ENCODE results near the gene THSD7A. TPM values are rescaled to one million over a fixed set of nuclear protein-coding genes. Genes with fewer than 3 reads are reported as not detected.

The THSD7A gene
- total and polyA plus RNA-seq, 9 of the 15 experiments (the other 6 are each of a cell fraction or from before 2014, with no cell fraction given): 0.01 to 0.02 TPM; not detected in 7

DNA sequence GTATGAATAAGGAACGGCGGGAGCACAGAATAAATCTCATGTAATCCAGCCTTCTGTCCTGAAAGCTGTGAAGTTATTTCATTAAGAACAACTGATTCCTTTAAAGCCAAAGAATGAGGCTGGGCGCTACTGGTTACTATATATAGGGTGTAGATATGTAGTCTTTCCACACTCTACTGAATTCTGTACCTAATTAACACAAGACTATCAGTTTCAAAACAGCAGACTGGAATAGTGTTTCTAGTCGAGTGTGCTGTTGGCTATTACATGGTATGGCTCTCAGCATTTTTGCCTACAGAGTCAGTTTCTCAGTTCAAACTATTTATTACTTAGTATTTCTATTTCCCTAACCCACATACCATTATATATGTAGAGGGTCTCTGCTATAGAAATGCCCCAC is 163.3 kb downstream of the THSD7A start (continued):
- no peak for TF ChIP-seq ZNF76 (CRISPR knock-in tag; IDR thresholded peaks at IDR 0.05; ENCODE audit: borderline replicate concordance)

DNA sequence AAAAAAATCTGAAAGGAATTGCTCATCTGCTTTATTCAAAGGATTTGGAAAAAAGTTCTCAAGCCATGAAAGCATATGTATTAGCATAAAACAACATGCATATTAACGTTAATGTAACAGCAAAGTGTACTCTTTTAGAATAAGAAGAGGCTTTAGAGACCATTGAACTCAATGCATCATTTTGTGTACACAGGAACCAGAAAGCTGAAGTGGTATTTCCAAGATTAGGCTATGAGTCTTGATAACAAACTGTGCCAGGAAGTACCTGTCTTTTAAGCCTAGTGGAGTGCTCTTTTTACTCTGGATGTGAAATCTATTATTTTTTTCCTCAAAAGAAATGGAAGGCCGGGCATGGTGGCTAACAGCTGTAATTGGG is 164.2 kb downstream of the THSD7A start:
- POLR2A ChIA-PET: interaction anchor here (0.7 kb wide), 1 partner anchor 225 kb away, joined by 3 read pairs; no protein-coding TSS in a partner anchor
- no TSS peak for BruUV-seq (replicated peaks)
- no peak overlapping the region for H3K4me2 ChIP-seq (ENCODE audit: insufficient read depth, low read length)
- 0% methylated on average over 2 of the region's 2 CpGs for WGBS (ENCODE audit: insufficient coverage, low coverage, missing lambda C conversion rate)
- ATAC-seq (no peak), DNase-seq (ENCODE audit: extremely low read depth in 1 of 4, low spot score in 3 of 4) (no peak), FAIRE-seq (no peak)
- in situ Hi-C loops (cut with MboI): no loop called here
- no peak overlapping the region for H3K27ac ChIP-seq (ENCODE audit: extremely low read depth, low read depth, low read length)
- no peak for TF ChIP-seq TARDBP (IDR thresholded peaks at IDR 0.05)
- TF ChIP-seq SAP30 (IDR thresholded peaks at IDR 0.05; ENCODE audit: borderline replicate concordance, insufficient read depth, low read depth, low read length, poor library complexity, severe bottlenecking): no peak
- TF ChIP-seq NCOR1 (IDR thresholded peaks at IDR 0.05): no peak
- no peak for TF ChIP-seq ILF3 (IDR thresholded peaks at IDR 0.05; ENCODE audit: borderline replicate concordance)
- TF ChIP-seq KAT7 (CRISPR knock-in tag; IDR thresholded peaks at IDR 0.05; ENCODE audit: borderline replicate concordance): no peak
- TF ChIP-seq HNRNPLL (IDR thresholded peaks at IDR 0.05; ENCODE audit: low read depth, low read length, poor library complexity, severe bottlenecking): no peak
- TF ChIP-seq ZNF124 (CRISPR knock-in tag; IDR thresholded peaks at IDR 0.05): no peak
- TF ChIP-seq NONO (IDR thresholded peaks at IDR 0.05; ENCODE audit: low read depth in 2 of 2, low read length in 1 of 2): no peak
- TF ChIP-seq, protein P1, sequence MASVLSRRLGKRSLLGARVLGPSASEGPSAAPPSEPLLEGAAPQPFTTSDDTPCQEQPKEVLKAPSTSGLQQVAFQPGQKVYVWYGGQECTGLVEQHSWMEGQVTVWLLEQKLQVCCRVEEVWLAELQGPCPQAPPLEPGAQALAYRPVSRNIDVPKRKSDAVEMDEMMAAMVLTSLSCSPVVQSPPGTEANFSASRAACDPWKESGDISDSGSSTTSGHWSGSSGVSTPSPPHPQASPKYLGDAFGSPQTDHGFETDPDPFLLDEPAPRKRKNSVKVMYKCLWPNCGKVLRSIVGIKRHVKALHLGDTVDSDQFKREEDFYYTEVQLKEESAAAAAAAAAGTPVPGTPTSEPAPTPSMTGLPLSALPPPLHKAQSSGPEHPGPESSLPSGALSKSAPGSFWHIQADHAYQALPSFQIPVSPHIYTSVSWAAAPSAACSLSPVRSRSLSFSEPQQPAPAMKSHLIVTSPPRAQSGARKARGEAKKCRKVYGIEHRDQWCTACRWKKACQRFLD (CRISPR knock-in tag; IDR thresholded peaks at IDR 0.05): no peak
- TF ChIP-seq, protein P2, sequence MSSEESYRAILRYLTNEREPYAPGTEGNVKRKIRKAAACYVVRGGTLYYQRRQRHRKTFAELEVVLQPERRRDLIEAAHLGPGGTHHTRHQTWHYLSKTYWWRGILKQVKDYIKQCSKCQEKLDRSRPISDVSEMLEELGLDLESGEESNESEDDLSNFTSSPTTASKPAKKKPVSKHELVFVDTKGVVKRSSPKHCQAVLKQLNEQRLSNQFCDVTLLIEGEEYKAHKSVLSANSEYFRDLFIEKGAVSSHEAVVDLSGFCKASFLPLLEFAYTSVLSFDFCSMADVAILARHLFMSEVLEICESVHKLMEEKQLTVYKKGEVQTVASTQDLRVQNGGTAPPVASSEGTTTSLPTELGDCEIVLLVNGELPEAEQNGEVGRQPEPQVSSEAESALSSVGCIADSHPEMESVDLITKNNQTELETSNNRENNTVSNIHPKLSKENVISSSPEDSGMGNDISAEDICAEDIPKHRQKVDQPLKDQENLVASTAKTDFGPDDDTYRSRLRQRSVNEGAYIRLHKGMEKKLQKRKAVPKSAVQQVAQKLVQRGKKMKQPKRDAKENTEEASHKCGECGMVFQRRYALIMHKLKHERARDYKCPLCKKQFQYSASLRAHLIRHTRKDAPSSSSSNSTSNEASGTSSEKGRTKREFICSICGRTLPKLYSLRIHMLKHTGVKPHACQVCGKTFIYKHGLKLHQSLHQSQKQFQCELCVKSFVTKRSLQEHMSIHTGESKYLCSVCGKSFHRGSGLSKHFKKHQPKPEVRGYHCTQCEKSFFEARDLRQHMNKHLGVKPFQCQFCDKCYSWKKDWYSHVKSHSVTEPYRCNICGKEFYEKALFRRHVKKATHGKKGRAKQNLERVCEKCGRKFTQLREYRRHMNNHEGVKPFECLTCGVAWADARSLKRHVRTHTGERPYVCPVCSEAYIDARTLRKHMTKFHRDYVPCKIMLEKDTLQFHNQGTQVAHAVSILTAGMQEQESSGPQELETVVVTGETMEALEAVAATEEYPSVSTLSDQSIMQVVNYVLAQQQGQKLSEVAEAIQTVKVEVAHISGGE (CRISPR knock-in tag; IDR thresholded peaks at IDR 0.05): no peak
- H3K9ac ChIP-seq (ENCODE audit: insufficient read depth in 1 of 2, low read depth in 2 of 2, low read length in 2 of 2): no peak overlapping the region
- no peaks in the 10 kb centered on the region for H3K9me1 ChIP-seq (ENCODE audit: control insufficient read depth, insufficient read depth, low read length)
- no peaks in the 10 kb centered on the region for H3K36me3 ChIP-seq (ENCODE audit: control insufficient read depth, insufficient read depth, low read length)
- no peaks in the 10 kb centered on the region for H3K79me2 ChIP-seq (ENCODE audit: control insufficient read depth, insufficient read depth, low read length)
- H3K27me3 ChIP-seq (ENCODE audit: control insufficient read depth in 2 of 2, insufficient read depth in 2 of 2, low read length in 2 of 2): no peaks in the 10 kb centered on the region
- no peaks in the 10 kb centered on the region for H3K4me1 ChIP-seq (replicated peaks in 1 of 2; ENCODE audit: control insufficient read depth in 2 of 2, insufficient read depth in 2 of 2, low read length in 2 of 2)
- no peaks in the 10 kb centered on the region for H4K20me1 ChIP-seq (replicated peaks; ENCODE audit: control insufficient read depth, insufficient read depth, low read length)
- intact Hi-C loops (cut with micrococcal nuclease): no loop called here
- H3K9me3 ChIP-seq (replicated peaks; ENCODE audit: control insufficient read depth, insufficient read depth, low read depth, low read length): no peaks in the 10 kb centered on the region
- no peak overlapping the region for H3K4me3 ChIP-seq
- CTCF ChIA-PET (ENCODE audit: low intra/inter-chr PET ratio): no interaction called here
- no peak overlapping the region for H2AFZ ChIP-seq (ENCODE audit: low read depth, low read length)
